ENCODE measurements around the gene C1orf122.

The C1orf122 gene

DNA sequence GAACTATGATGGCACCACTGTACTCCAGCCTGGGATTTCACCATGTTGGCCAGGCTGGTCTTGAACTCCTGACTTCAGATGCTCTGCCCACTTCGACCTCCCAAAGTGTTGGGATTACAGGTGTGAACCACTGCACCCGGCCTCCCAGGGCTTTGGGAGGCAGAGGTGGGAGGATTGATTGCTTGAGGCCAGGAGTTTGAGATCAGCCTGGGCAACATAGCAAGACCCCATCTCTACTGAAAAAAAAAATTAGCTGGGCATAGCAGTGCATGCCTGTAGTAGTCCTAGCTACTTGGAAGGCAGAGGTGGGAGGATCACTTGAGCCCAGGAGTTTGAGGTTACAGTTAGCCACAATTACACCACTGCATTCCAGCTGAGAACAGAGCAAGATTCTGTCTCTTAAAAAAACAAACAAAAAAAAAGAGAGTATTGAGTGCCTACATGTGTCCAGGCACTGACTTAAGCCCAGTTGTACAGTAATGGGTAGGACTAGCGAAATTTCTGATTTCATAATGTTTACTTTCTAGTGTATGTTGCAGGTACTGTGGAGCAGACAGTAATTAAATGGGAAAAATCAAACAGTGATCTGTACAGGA lies 9.7 kb upstream of the C1orf122 start:
- in situ Hi-C loops (cut with MboI; ENCODE audit: low sequenced_read_pairs): no loop called here

DNA sequence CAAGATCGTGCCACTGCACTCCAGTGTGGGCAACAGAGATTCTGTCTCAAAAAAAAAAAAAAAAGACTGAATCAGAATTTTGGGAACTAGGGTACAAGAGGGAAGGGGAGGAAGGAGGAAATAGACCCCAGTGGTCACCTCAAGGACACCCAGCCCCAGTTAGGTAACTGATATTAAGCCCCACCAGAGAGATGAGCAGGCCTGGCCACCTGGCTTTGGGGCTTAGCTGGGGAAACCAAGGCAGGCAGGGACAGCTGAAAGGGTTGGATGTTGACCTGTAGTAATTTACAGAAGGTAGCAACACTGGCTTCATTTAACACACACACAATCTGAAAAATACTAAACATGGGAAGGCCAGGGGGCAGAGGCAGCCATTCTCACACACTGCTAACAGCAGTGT lies 5.2 kb upstream of the C1orf122 start:
- in situ Hi-C loops (cut with MboI; ENCODE audit: low sequenced_read_pairs): no loop called here

- in situ Hi-C loops (cut with MboI; ENCODE audit: low sequenced_read_pairs): no loop called here
These were observed 403 bp upstream of the C1orf122 start for GRCh38 chr1:37807220-37807554.

GRCh38 chr1:37808369-37809319 lies 1.1 kb downstream of the C1orf122 start:
- in situ Hi-C loops (cut with MboI; ENCODE audit: low sequenced_read_pairs): no loop called here

- in situ Hi-C loops (cut with MboI; ENCODE audit: low sequenced_read_pairs): no loop called here
These were observed 2.4 kb downstream of the C1orf122 start for GRCh38 chr1:37809942-37810341.

GRCh38 chr1:37811027-37811655 lies 3.6 kb downstream of the C1orf122 start:
- in situ Hi-C loops (cut with MboI; ENCODE audit: low sequenced_read_pairs): no loop called here

GRCh38 chr1:37813529-37814145 lies 6.0 kb downstream of the C1orf122 start:
- in situ Hi-C loops (cut with MboI; ENCODE audit: low sequenced_read_pairs): no loop called here

- in situ Hi-C loops (cut with MboI; ENCODE audit: low sequenced_read_pairs): no loop called here
These were observed 6.7 kb downstream of the C1orf122 start for GRCh38 chr1:37814252-37814651.

- in situ Hi-C loops (cut with MboI; ENCODE audit: low sequenced_read_pairs): no loop called here
These were observed 9.9 kb downstream of the C1orf122 start for GRCh38 chr1:37817481-37817880.

DNA sequence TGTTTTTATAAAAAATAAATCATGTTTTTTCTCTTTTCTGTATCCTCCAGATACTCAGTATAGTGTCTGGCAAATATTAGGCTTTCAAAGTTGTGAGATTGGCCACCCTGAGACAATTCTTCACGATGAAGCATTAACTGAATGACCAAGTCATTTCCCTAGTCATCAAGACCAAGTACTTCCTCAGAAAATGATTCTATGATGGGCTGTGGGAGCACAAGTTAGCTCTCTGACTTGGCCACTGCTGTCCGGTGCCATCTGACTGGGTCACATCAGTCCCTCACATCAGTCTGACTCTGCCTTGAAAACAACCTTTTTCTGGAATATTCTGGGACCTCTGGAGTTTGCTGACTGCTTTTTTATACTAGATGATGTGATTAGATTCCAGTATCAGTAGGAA lies 13.9 kb downstream of the C1orf122 start:
- in situ Hi-C loops (cut with MboI; ENCODE audit: low sequenced_read_pairs): no loop called here

- in situ Hi-C loops (cut with MboI; ENCODE audit: low sequenced_read_pairs): no loop called here
These were observed 15.6 kb downstream of the C1orf122 start for GRCh38 chr1:37822906-37823815.

DNA sequence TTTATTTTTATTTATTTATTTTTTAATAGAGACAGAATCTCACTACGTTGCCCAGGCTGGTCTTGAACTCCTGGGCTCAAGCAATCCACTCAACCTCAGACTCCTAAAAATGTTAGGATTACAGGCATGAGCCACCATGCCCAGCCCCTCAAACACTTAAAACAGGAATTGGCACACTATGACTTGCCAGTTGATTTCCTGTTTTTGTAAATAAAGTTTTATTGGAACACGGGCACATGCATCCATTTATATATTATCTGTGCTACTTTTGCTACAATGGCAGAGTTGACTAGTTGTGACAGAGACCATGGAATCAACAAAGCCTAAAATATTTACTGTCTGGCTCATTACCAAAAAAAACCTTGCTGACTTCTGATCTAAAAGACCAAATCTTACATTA lies 16.4 kb downstream of the C1orf122 start:
- in situ Hi-C loops (cut with MboI; ENCODE audit: low sequenced_read_pairs): no loop called here

DNA sequence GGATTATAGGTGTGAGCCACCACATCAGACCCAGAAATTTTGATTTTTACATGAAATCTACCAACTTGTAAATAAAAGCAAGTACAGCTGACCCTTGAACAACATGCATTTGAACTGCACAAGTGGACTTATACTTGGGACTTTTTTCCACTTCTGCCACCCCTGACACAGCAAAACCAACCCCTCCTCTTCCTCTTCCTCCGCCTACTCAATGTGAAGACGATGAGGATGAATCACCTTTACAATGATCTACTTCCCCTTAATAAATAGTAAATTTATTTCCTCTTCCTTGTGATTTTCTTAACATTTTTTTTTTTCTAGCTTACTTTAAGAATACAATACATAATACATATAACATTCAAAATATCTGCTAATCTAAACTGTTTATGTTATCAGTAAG lies 17.9 kb downstream of the C1orf122 start:
- in situ Hi-C loops (cut with MboI; ENCODE audit: low sequenced_read_pairs): no loop called here

GRCh38 chr1:37828410-37829074 lies 21.0 kb downstream of the C1orf122 start:
- in situ Hi-C loops (cut with MboI; ENCODE audit: low sequenced_read_pairs): no loop called here

DNA sequence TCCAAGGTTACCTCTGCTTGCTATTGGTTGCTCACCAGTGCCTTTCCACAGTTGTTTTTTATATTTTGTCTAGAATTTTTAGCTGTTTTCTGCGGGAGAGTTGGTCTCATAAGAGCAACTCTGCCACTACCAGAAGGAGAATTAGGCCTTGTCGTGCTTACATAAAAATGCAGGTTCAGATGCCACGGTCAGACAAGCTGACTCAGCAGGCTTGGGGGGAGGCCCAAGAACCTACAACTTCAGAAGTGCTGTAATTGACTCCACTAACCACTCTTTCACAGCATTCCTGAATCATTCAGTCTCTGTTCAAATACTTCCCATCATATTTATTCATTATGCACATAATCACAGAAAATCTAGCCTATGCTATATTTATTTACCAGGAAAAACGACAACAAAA lies 23.5 kb downstream of the C1orf122 start:
- in situ Hi-C loops (cut with MboI; ENCODE audit: low sequenced_read_pairs): no loop called here

DNA sequence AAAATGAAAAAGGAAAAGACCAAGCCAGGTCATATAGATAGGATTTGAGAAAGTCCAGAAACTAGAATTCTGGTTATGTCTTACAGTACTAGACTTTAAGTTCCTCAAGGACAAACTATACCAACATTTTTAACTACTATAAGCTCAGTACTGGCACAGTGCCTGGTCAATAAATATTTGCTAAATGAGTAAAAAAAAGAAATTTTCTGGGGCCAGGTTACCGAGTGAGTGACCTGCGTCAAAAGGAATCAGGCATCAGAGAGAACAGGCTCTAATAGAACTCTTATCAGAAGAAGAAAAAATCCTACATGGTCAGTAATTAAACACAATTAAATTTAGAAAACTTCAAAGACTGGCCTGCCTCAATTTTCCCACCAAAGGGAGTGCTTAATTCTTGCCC lies 24.2 kb downstream of the C1orf122 start:
- in situ Hi-C loops (cut with MboI; ENCODE audit: low sequenced_read_pairs): no loop called here

GRCh38 chr1:37836788-37837187 lies 29.2 kb downstream of the C1orf122 start:
- in situ Hi-C loops (cut with MboI; ENCODE audit: low sequenced_read_pairs): no loop called here

DNA sequence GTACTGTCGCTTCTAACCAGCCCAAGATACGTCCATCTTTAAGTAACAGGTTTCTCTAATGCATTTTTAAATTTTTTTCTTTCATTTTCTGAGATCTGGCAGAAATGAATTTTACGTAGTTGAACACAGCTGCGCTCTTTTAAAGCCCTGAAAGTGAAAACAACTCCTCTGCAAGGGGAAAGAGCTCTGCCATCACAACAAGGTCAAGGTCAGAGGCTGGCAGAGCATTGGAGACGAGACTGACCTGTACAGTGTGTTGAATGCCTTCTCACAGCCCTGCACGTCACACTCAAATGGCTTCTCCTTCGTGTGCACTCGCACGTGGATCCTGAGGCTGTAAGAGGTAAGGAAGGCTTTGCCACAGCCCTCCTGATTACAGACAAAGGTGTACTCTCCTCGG lies 32.1 kb downstream of the C1orf122 start:
- in situ Hi-C loops (cut with MboI; ENCODE audit: low sequenced_read_pairs): no loop called here

DNA sequence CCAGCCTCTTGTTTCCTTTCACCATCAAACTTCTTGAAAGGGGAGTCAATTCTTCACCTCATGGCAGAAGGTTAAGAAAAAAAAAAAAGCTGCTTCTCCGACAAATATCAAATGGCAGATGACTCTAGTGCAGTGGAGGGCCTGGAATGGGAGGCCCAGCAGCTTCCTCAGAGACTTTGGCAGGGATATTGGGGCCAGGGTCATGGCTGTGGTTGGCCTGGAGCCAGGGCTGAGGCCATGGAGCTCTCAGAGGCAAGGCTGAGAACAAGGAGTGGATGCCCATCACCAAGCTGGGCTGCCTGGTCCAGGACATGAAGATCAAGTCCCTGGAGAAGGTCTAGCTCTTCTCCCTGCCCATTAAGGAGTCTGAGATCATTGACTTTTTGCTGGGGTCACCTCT lies 33.1 kb downstream of the C1orf122 start:
- in situ Hi-C loops (cut with MboI; ENCODE audit: low sequenced_read_pairs): no loop called here

DNA sequence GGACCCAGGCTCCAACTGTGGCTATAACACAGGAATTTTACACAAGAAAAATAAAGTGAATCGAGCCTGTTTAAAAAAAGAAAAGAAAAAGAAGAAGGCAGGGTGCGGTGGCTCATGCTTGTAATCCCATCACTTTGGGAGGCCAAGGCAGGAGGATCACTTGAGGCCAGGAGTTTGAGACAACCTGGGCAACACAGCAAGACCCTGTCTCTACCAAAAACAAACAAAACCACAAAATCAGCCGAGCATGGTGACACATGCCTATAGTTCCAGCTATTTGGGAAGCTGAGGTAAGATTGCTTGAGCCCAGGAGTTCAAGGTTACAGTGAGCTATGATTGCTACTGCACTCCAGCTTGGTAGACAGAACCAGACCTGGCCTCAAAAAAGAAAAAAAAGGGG lies 34.1 kb downstream of the C1orf122 start:
- in situ Hi-C loops (cut with MboI; ENCODE audit: low sequenced_read_pairs): no loop called here
